Activated naive CD8-positive, alpha-beta T cell treated with anti-CD3 and anti-CD28 coated beads, Interleukin-2, amount 10 ng/mL, durations not matched to agents 7 days and 5 days (primary cell): ENCODE measurements around the gene UPF1. TPM values are rescaled to one million over a fixed set of nuclear protein-coding genes. Genes with fewer than 3 reads are reported as not detected.

Source experiments
- ATAC-seq: fragments of 150-1000 bp; cut with Tn5 transposase; one replicate; pipeline ENCODE4 v1.10.0; 2021; ENCODE audit warnings: low read depth, moderate library complexity
- POLR2A ChIA-PET: fragments of 350-600 bp; sonication (Branson Sonifier 250); formaldehyde crosslinking; loops from one replicate; lab custom pipeline; 2021; ENCODE audit warnings: antibody characterized with exemption; lab: Charles Lee
- DNase-seq: peaks from one replicate; pipeline ENCODE4 v3.0.0; 2021
- H3K27ac Mint-ChIP-seq: one replicate; pipeline ENCODE4 v1.8.0; 2022; ENCODE audit warnings: mild to moderate bottlenecking, mixed read lengths
- H3K27me3 Mint-ChIP-seq: one replicate; pipeline ENCODE4 v1.8.0; 2022; ENCODE audit warnings: mild to moderate bottlenecking, moderate library complexity, mixed read lengths
- H3K36me3 Mint-ChIP-seq: one replicate; pipeline ENCODE4 v1.8.0; 2021; ENCODE audit warnings: mild to moderate bottlenecking, mixed read lengths
- H3K4me1 Mint-ChIP-seq: one replicate; pipeline ENCODE4 v1.8.0; 2021; ENCODE audit warnings: mixed read lengths
- H3K4me3 Mint-ChIP-seq: one replicate; pipeline ENCODE4 v1.8.0; 2022; ENCODE audit warnings: mild to moderate bottlenecking, moderate library complexity, mixed read lengths
- H3K9me3 Mint-ChIP-seq: one replicate; pipeline ENCODE4 v1.8.0; 2021; ENCODE audit warnings: mixed read lengths
- total RNA-seq, 2 experiments: library from RNA; stranded (reverse); gene quantifications; one replicate each; pipeline ENCODE4 v1.2.3, GENCODE V29; 2021

Gene UPF1
- total RNA-seq, 2 experiments from 2014 or later = 90.4 to 93.2 TPM

DNA sequence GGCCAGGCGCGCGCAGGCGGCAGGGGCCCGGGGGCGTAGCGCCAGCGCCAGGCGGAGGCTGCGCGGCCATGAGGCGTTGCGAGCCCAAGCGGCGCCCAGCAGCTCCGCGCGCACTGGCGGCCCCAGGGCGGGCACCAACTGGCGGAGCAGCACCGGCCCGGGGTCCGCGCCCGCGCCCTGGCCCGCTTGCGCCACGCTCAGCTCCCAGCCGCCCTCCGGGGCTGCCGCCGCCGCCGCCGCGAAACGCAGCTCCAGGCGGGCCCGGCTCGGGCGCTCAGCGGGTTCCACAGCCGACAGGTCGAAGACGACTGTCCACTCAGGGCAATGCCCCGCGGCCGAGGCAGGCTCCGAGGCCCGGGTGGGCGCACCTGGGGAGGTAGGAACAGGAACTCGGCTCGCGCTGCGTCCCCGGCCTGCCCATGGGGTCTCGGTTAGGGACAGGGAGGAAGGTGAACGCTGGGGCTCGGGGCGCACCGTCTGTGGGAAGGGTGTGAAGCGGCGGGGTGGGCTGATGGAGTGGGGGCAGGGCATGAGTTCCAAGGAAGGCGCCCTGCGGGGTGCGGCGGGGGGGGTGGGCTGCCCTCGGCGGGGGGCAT lies 37.4 kb downstream of the UPF1 start:
- H3K27me3 Mint-ChIP-seq = peaks cover 3% of the 10 kb centered on the region
- H3K9me3 Mint-ChIP-seq = no peaks in the 10 kb centered on the region
- H3K36me3 Mint-ChIP-seq = peaks cover 14% of the 10 kb centered on the region
- POLR2A ChIA-PET = no interaction called here
- no peak overlapping the region for H3K27ac Mint-ChIP-seq
- no peak overlapping the region for H3K4me3 Mint-ChIP-seq
- H3K4me1 Mint-ChIP-seq = peaks cover 3% of the 10 kb centered on the region
- ATAC-seq (no peak), DNase-seq (no peak)

DNA sequence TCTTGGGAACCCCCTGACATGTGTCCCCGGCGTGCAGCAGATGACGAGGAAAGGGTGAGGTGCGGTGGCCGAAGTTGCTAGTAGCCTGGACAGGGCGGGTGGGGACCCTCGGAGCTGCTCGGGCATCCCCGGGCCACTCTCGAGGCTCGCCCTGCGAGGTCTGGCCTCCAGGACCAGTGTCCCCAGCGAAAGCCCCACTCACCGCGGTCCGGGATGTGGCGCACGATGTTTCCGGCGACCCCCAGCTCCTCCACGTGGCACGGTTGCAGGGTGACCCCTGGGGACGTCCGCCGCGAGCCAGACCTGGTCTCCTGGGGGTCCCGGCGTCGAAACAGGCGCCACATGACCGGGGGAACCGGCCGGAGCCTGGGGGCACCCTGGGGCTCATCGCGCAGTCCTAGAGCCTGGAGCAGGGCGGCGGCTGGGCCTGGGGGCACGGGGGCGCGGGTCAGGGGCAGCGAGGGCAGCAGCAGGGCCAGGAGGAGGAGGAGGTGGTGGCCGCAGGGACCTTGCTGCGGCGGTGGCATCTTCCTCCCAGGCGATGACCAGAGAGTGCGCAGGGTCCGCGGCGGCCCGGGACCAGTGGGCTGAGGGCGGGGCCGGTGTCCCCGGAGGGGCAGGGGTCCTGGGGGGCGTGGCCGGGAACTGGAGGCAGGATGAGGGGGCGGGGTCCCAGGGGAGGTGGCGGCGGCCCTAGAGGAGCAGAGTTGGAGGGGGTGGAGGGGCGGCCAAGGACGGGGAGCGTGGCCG lies 38.2 kb downstream of the UPF1 start:
- ATAC-seq (no peak), DNase-seq (no peak)
- Mint-ChIP-seq H3K27ac (no peak overlapping the region), H3K36me3 (peaks cover 12% of the 10 kb centered on the region), H3K9me3 (no peaks in the 10 kb centered on the region), H3K4me1 (peaks cover 3% of the 10 kb centered on the region), H3K27me3 (peaks cover 3% of the 10 kb centered on the region), H3K4me3 (no peak overlapping the region)
- POLR2A ChIA-PET = no interaction called here

GRCh38 chr19:18870531-18871172 lies 38.9 kb downstream of the UPF1 start:
- no peak overlapping the region for H3K4me3 Mint-ChIP-seq
- H3K36me3 Mint-ChIP-seq = peaks cover 12% of the 10 kb centered on the region
- no peak overlapping the region for H3K27ac Mint-ChIP-seq
- no peak for DNase-seq
- peaks cover 3% of the 10 kb centered on the region for H3K27me3 Mint-ChIP-seq
- H3K9me3 Mint-ChIP-seq = no peaks in the 10 kb centered on the region
- H3K4me1 Mint-ChIP-seq = peaks cover 3% of the 10 kb centered on the region
- ATAC-seq = no peak
- POLR2A ChIA-PET = no interaction called here

GRCh38 chr19:18871543-18871942 lies 39.8 kb downstream of the UPF1 start:
- Mint-ChIP-seq H3K27ac (no peak overlapping the region), H3K27me3 (peaks cover 3% of the 10 kb centered on the region), H3K36me3 (peaks cover 11% of the 10 kb centered on the region), H3K9me3 (no peaks in the 10 kb centered on the region), H3K4me1 (peaks cover 3% of the 10 kb centered on the region), H3K4me3 (no peak overlapping the region)
- POLR2A ChIA-PET = no interaction called here
- DNase-seq = no peak
- ATAC-seq = no peak

- no peak overlapping the region for H3K4me3 Mint-ChIP-seq
These were observed 44.0 kb downstream of the UPF1 start for GRCh38 chr19:18875726-18876125.

DNA sequence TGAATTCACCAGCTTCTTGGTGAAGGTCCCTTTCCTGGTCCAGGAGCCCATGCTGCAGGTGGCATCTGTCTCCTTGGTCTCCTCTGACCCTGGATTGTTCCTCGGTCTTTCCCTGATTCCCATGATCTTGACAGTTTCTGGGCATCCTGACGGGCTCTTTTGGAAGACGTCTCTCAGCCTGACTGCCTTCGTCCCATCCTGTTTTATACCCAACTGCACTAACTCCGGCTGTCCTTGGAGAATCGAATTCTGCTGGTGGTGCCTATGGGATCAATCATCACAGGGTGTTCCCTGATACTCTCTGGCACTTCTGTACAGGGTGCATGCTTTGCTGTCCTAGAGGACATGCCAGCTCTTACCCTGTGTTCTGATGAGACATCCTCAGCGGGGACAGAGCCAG lies 45.1 kb downstream of the UPF1 start:
- no peaks in the 10 kb centered on the region for H3K27me3 Mint-ChIP-seq
- no peak overlapping the region for H3K4me3 Mint-ChIP-seq
- ATAC-seq (no peak), DNase-seq (no peak)
- H3K36me3 Mint-ChIP-seq = no peaks in the 10 kb centered on the region
- no peaks in the 10 kb centered on the region for H3K9me3 Mint-ChIP-seq
- H3K27ac Mint-ChIP-seq = no peak overlapping the region
- POLR2A ChIA-PET = interaction anchor here (0.6 kb wide), 1 partner anchor 317 kb away, joined by 3 read pairs; no protein-coding TSS in a partner anchor
- H3K4me1 Mint-ChIP-seq = peaks cover 2% of the 10 kb centered on the region

More at GRCh38 chr19:18875726-18876125, 44.0 kb downstream of the UPF1 start:
- DNase-seq = no peak
- POLR2A ChIA-PET = no interaction called here
- no peaks in the 10 kb centered on the region for H3K9me3 Mint-ChIP-seq
- H3K27ac Mint-ChIP-seq = no peak overlapping the region
- ATAC-seq = no peak
- peaks cover 3% of the 10 kb centered on the region for H3K27me3 Mint-ChIP-seq
- peaks cover 3% of the 10 kb centered on the region for H3K36me3 Mint-ChIP-seq
- peaks cover 4% of the 10 kb centered on the region for H3K4me1 Mint-ChIP-seq

DNA sequence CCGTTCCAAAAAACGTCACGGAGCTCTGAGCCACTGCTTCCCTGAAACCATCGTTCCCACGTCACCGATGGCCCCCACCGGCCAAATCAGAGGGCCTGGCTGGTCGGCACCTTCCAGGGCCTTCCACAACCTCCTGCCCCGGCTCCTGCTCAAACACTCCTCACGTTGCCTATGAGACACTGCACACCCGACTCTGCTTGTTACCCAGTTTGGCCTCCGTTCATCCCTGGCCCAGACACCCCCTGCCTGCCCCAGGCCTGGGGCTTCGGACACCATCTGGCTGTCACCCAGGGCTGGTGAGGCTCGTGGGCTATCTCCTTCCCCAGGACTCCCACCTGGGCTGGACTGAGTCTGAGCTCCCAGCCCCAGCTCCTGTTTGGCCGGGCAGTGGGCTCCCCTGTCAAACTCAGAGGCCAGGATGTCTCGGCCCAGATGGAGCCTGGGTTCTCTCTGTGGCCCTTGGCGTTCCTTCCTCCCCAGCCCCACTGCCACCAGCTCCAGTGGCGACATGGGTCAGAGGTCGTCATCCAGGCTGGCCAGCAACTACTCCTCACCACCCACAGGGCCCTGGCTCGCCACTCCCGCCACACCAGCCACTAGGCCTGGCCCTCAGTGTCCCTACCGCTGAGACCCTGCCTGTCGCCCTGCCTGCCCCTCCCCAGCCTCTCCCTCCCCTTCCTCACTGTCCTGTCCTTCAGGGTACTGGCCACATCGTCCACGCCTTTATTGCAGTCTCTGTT lies 46.5 kb downstream of the UPF1 start:
- Mint-ChIP-seq H3K9me3 (no peaks in the 10 kb centered on the region), H3K4me1 (peaks cover 2% of the 10 kb centered on the region), H3K4me3 (no peak overlapping the region), H3K36me3 (no peaks in the 10 kb centered on the region), H3K27ac (no peak overlapping the region), H3K27me3 (no peaks in the 10 kb centered on the region)
- POLR2A ChIA-PET = interaction anchor here (0.6 kb wide), 1 partner anchor 218 kb away, joined by 3 read pairs; no protein-coding TSS in a partner anchor
- DNase-seq (no peak), ATAC-seq (no peak)

DNA sequence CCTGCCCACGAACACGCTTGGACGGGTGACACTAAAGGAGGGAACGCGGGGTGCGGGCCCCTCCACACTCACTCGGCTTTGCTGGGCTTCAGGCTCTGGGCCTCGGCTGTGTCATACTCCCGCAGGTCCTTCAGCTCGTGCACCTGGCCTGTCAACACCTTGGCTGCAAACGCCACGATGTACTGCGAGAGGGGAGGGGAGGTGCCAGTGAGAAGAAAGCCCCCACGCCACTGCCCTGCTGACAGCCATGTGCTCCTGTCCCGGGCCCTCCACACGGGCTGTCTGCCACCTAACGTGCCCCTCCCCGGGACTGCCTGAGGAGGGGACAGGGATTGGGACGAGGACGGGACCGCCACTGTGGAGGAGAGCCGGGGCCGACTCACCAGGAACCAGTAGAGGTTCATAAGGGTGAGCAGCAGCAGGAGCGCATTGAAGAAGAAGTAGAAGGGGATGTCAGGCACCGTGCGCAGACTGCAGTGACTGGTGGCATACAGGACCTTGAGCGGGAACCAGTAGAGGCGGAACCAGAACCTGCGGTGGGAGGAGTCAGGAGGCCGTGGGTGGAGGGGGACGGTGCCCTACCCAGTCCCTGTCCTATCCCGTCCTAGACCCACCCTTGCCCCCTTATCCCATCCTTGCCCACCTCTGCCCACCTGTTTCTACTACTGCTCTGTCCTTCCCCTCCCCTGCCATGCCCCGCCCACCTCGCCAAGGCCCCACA lies 47.3 kb downstream of the UPF1 start:
- peaks cover 2% of the 10 kb centered on the region for H3K4me1 Mint-ChIP-seq
- no peak overlapping the region for H3K4me3 Mint-ChIP-seq
- no peaks in the 10 kb centered on the region for H3K9me3 Mint-ChIP-seq
- H3K36me3 Mint-ChIP-seq = no peaks in the 10 kb centered on the region
- DNase-seq (no peak), ATAC-seq (no peak)
- no peaks in the 10 kb centered on the region for H3K27me3 Mint-ChIP-seq
- H3K27ac Mint-ChIP-seq = no peak overlapping the region
- POLR2A ChIA-PET = no interaction called here

- no peak overlapping the region for H3K27ac Mint-ChIP-seq
- POLR2A ChIA-PET = no interaction called here
- H3K9me3 Mint-ChIP-seq = no peaks in the 10 kb centered on the region
- DNase-seq = no peak
- H3K4me3 Mint-ChIP-seq = no peak overlapping the region
- H3K27me3 Mint-ChIP-seq = no peaks in the 10 kb centered on the region
- peaks cover 2% of the 10 kb centered on the region for H3K4me1 Mint-ChIP-seq
- peak; percentile 61 for ATAC-seq
- H3K36me3 Mint-ChIP-seq = no peaks in the 10 kb centered on the region
These were observed 48.0 kb downstream of the UPF1 start for GRCh38 chr19:18879579-18880373.

DNA sequence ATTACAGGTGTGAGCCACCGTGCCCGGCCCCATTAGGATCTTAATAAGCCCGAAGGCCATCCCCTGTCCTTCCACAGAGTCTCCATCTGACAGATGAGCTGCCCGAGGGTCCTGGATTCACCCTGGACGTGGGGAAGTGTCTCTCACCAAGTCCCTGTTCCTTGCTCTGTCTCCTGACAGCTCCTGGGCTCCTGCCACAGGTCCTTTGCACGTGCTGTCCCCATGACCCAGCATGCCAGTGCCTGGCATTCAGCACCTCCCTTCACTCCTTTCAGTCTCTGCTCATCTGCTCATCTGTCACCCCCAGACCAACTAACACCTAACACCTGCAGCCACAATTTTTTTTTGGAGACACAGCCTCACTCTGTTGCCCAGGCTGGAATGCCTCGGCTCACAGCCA lies 49.7 kb downstream of the UPF1 start:
- Mint-ChIP-seq H3K4me3 (no peak overlapping the region), H3K27ac (no peak overlapping the region), H3K9me3 (no peaks in the 10 kb centered on the region), H3K36me3 (no peaks in the 10 kb centered on the region), H3K4me1 (peaks cover 2% of the 10 kb centered on the region), H3K27me3 (no peaks in the 10 kb centered on the region)
- ATAC-seq (no peak), DNase-seq (no peak)
- POLR2A ChIA-PET = no interaction called here

DNA sequence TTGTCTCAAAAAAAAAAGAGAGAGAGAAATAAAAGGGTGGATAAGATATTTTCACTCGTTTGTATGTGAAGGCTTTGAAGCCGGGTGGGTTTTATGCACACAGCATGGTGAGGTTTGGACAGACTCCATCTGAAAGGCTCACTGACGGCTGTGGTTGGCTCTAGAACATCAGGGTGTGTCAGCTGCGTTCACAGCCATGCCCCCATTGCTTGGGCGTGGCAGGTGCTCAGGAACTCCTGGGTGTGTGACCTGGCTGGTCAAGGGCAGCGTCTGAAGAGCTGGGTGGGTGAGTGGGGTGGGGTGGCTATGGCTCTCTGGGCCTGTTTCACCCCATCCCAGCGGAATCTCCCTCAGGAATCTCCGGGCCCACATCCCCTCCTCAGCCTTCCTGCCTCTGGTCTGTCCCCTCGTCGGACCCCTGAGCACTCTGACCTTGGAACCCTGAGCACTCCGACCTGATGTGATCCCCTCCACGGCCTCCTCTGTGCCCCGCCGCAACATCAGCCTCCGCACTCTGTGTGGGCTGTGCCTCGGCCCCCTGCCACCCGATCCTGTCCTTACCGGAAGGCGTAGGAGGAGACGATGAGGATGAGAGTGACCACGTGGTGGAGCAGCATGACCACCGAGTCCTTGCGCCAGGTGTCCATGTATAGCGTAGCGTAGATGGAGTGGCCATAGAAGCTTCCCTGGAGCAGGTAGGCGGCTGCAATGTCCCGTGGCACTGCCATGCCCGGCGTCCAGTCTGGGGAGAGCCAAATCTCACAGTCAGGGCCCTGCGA lies 52.0 kb downstream of the UPF1 start:
- Mint-ChIP-seq H3K36me3 (no peaks in the 10 kb centered on the region), H3K27ac (no peak overlapping the region), H3K4me3 (no peak overlapping the region), H3K27me3 (no peaks in the 10 kb centered on the region), H3K9me3 (no peaks in the 10 kb centered on the region), H3K4me1 (peaks cover 2% of the 10 kb centered on the region)
- DNase-seq (no peak), ATAC-seq (no peak)
- POLR2A ChIA-PET = no interaction called here

- no peak for ATAC-seq
- POLR2A ChIA-PET = no interaction called here
These were observed 55.2 kb downstream of the UPF1 start for GRCh38 chr19:18886972-18887371.

More at GRCh38 chr19:18886972-18887371, 55.2 kb downstream of the UPF1 start:
- no peaks in the 10 kb centered on the region for H3K27me3 Mint-ChIP-seq
- no peaks in the 10 kb centered on the region for H3K36me3 Mint-ChIP-seq
- H3K4me1 Mint-ChIP-seq = no peaks in the 10 kb centered on the region
- H3K27ac Mint-ChIP-seq = no peak overlapping the region
- no peak for DNase-seq
- H3K9me3 Mint-ChIP-seq = no peaks in the 10 kb centered on the region
- no peak overlapping the region for H3K4me3 Mint-ChIP-seq
